PC-9 (cell line): ENCODE measurements around the gene PPM1H. TPM values are rescaled to one million over a fixed set of nuclear protein-coding genes. Genes with fewer than 3 reads are reported as not detected.

Experiments used
- BruUV-seq: library from RNA; stranded (reverse); fragments of 400-500 nt; replicated peaks from 2 replicates; lab custom pipeline; 2021; lab: Mats Ljungman, UMichigan
- CTCF ChIA-PET: fragments of 300-600 bp; sonication (Branson Sonifier 250); formaldehyde crosslinking; loops from one replicate; lab custom pipeline; 2022; ENCODE audit warnings: antibody characterized with exemption; lab: Charles Lee
- POLR2A ChIA-PET: fragments of 300-600 bp; sonication (Branson Sonifier 250); formaldehyde crosslinking; loops from one replicate; lab custom pipeline; 2022; ENCODE audit warnings: antibody characterized with exemption; ENCODE audit not compliant: unreplicated experiment; lab: Charles Lee
- DNase-seq, 2 experiments: peaks; one replicate each; pipeline versions ENCODE4 v3.0.0 to v3.0.0-alpha.2; 2015 to 2022; ENCODE audit warnings: mixed read lengths in 1 of 2
- H2AFZ ChIP-seq: fragments of 200-600 bp; sonication (generic); 2 replicates; pipeline ENCODE4 v1.8.1; 2017; ENCODE audit warnings: antibody characterized with exemption
- H3F3A ChIP-seq: fragments of 200-600 bp; sonication (generic); 2 replicates; pipeline ENCODE4 v1.8.1; 2017; ENCODE audit warnings: antibody characterized with exemption, mild to moderate bottlenecking, low read depth; ENCODE audit not compliant: insufficient read depth
- H3K27ac ChIP-seq: fragments of 200-600 bp; sonication (generic); 2 replicates; pipeline ENCODE4 v1.6.1; 2016; ENCODE audit warnings: mixed run types
- H3K27me3 ChIP-seq: fragments of 200-600 bp; sonication (generic); 2 replicates; pipeline ENCODE4 v1.6.1; 2016; ENCODE audit warnings: low read depth, mixed run types; ENCODE audit not compliant: insufficient read depth
- H3K36me3 ChIP-seq: fragments of 200-600 bp; sonication (generic); 2 replicates; pipeline ENCODE4 v1.6.1; 2016; ENCODE audit warnings: low read depth, mixed run types
- H3K4me1 ChIP-seq: fragments of 200-600 bp; sonication (generic); replicated peaks from 2 replicates; pipeline ENCODE4 v1.6.1; 2016; ENCODE audit warnings: mixed run types; ENCODE audit not compliant: insufficient read depth
- H3K4me2 ChIP-seq: fragments of 200-600 bp; sonication (generic); 2 replicates; pipeline ENCODE4 v1.6.1; 2017; ENCODE audit warnings: mixed run types
- H3K4me3 ChIP-seq: fragments of 200-600 bp; sonication (generic); 2 replicates; pipeline ENCODE4 v1.6.1; 2016; ENCODE audit warnings: mixed run types
- H3K79me2 ChIP-seq: fragments of 200-600 bp; sonication (generic); 2 replicates; pipeline ENCODE4 v1.6.1; 2017; ENCODE audit warnings: low read depth, mixed run types
- H3K9me2 ChIP-seq: fragments of 200-600 bp; sonication (generic); 2 replicates; pipeline ENCODE4 v1.8.1; 2017; ENCODE audit warnings: mild to moderate bottlenecking; ENCODE audit not compliant: insufficient read depth
- H3K9me3 ChIP-seq: fragments of 200-600 bp; sonication (generic); 2 replicates; pipeline ENCODE4 v1.8.1; 2016; ENCODE audit warnings: low read depth; ENCODE audit not compliant: insufficient read depth
- H4K20me1 ChIP-seq: fragments of 200-600 bp; sonication (generic); 2 replicates; pipeline ENCODE4 v1.8.1; 2017; ENCODE audit not compliant: insufficient read depth
- CTCF ChIP-seq: fragments of 200-600 bp; sonication (generic); conservative IDR thresholded peaks from 2 replicates; pipeline ENCODE4 v1.6.1; 2017; ENCODE audit warnings: mixed run types, antibody characterized with exemption, mild to moderate bottlenecking, moderate library complexity
- EZH2 ChIP-seq: fragments of 200-600 bp; sonication (generic); IDR thresholded peaks from 2 replicates; pipeline ENCODE4 v1.8.0; 2017; ENCODE audit warnings: antibody characterized with exemption, low read depth
- intact Hi-C: fragments of 100-400 bp; cut with micrococcal nuclease; formaldehyde crosslinking; loops from one replicate; pipeline ENCODE4 v1.10.0; 2022; ENCODE audit not compliant: unreplicated experiment
- total RNA-seq: library from RNA; stranded (reverse); gene quantifications from 2 replicates; pipeline ENCODE4 v1.2.3, GENCODE V29; 2021

The PPM1H gene
- total RNA-seq, 1 experiment from 2014 or later = 11.4 TPM

GRCh38 chr12:62640910-62641448 lies 294.0 kb downstream of the PPM1H start:
- Histone ChIP-seq H3K4me2 (no peak overlapping the region), H3K4me1 (peaks cover 14% of the 10 kb centered on the region), H3K27ac (0 out of 2 replicates have a peak overlapping the region, but pooled peaks have one; percentile 7), H3K9me2 (no peaks in the 10 kb centered on the region), H3K27me3 (no peaks in the 10 kb centered on the region), H3K79me2 (no peaks in the 10 kb centered on the region), H2AFZ (no peak overlapping the region), H3F3A (peaks cover 7% of the 10 kb centered on the region; the same call in 1 of the 2 replicates), H3K36me3 (no peaks in the 10 kb centered on the region), H3K4me3 (no peak overlapping the region), H4K20me1 (no peaks in the 10 kb centered on the region), H3K9me3 (peaks cover 10% of the 10 kb centered on the region)
- DNase-seq = no peak
- TF ChIP-seq CTCF = no peak
- TF ChIP-seq EZH2 = no peak
- BruUV-seq = no TSS peak
- ChIA-PET CTCF (interaction anchor here (0.7 kb wide), 1 partner anchor 97 kb away, joined by 3 read pairs; no protein-coding TSS in a partner anchor), POLR2A (no interaction called here)
- intact Hi-C loops = no loop called here

- H3K36me3 ChIP-seq = no peaks in the 10 kb centered on the region
- H3K79me2 ChIP-seq = no peaks in the 10 kb centered on the region
- no peaks in the 10 kb centered on the region for H3K27me3 ChIP-seq
- intact Hi-C loops = no loop called here
- no peaks in the 10 kb centered on the region for H4K20me1 ChIP-seq
- H3K27ac ChIP-seq = no peak overlapping the region
- H3K4me2 ChIP-seq = no peak overlapping the region
- no peak for TF ChIP-seq CTCF
- TF ChIP-seq EZH2 = no peak
- BruUV-seq = no TSS peak
- no peak for DNase-seq
- peaks cover 6% of the 10 kb centered on the region for H3K9me3 ChIP-seq
- H3K4me3 ChIP-seq = no peak overlapping the region
- ChIA-PET POLR2A (no interaction called here), CTCF (interaction anchor here (0.7 kb wide), 1 partner anchor 10 kb away, joined by 6 read pairs; no protein-coding TSS in a partner anchor)
- no peaks in the 10 kb centered on the region for H3K9me2 ChIP-seq
- peaks cover 14% of the 10 kb centered on the region for H3K4me1 ChIP-seq
- peaks cover 10% of the 10 kb centered on the region; the same call in 1 of the 2 replicates for H3F3A ChIP-seq
- no peak overlapping the region for H2AFZ ChIP-seq
These were observed 297.3 kb downstream of the PPM1H start for GRCh38 chr12:62637679-62638078.

GRCh38 chr12:62635649-62636048 lies 299.3 kb downstream of the PPM1H start:
- no peaks in the 10 kb centered on the region for H3K36me3 ChIP-seq
- no TSS peak for BruUV-seq
- CTCF ChIA-PET = no interaction called here

More at GRCh38 chr12:62635649-62636048, 299.3 kb downstream of the PPM1H start:
- H4K20me1 ChIP-seq = no peaks in the 10 kb centered on the region
- no peaks in the 10 kb centered on the region for H3K79me2 ChIP-seq
- H2AFZ ChIP-seq = no peak overlapping the region
- no peaks in the 10 kb centered on the region; the same call in 1 of the 2 replicates for H3K9me3 ChIP-seq
- H3K27me3 ChIP-seq = no peaks in the 10 kb centered on the region
- intact Hi-C loops = no loop called here
- H3K9me2 ChIP-seq = no peaks in the 10 kb centered on the region
- no peak for TF ChIP-seq EZH2
- no peak for TF ChIP-seq CTCF
- POLR2A ChIA-PET = interaction anchor here (0.7 kb wide), 1 partner anchor 22 kb away, joined by 5 read pairs; no protein-coding TSS in a partner anchor
- peaks cover 12% of the 10 kb centered on the region for H3K4me1 ChIP-seq
- no peak overlapping the region for H3K4me2 ChIP-seq
- H3F3A ChIP-seq = 0 out of 2 replicates have a peak, but pooled peaks cover 3% of the 10 kb centered on the region
- DNase-seq = no peak
- H3K27ac ChIP-seq = no peak overlapping the region
- H3K4me3 ChIP-seq = no peak overlapping the region
